ENCODE measurements around the gene MYO3B. TPM values are rescaled to one million over a fixed set of nuclear protein-coding genes. Genes with fewer than 3 reads are reported as not detected.

The MYO3B gene
- total RNA-seq, 2 donors from 2014 or later: 2.0 to 4.7 TPM

DNA sequence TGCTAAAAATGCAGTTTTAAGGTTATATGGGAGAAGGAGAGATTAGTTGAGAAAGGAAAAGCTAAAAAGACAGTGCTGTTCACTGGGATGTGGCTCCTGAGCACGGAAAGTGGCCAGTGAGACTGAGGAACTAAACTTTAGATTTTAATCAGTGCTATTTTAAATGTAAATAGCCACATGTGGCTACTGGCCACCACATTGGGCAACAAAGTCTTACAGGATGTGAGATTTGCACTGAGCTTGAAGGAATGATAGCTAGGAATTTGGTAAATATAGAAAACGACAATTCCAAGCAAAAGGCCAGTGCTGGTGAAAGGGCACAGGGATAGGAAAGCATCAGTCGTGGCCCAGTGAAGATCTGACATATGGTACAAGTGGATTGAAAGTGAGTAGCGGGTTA is 523.1 kb downstream of the MYO3B start:
- no peak for ATAC-seq
- no peaks in the 10 kb centered on the region for H3K36me3 ChIP-seq (replicated peaks in 1 of 2; ENCODE audit: insufficient read depth in 1 of 2, low read depth in 2 of 2)
- H3K4me3 ChIP-seq: no peak overlapping the region
- 75 to 85% methylated on average over 4 of the region's 4 CpGs for WGBS, 2 donors
- no peak for DNase-seq
- no peaks in the 10 kb centered on the region for H3K9me3 ChIP-seq
- H3K27ac ChIP-seq: no peak overlapping the region
- intact Hi-C loops (cut with DNase I): no loop called here
- TF ChIP-seq, protein P1, sequence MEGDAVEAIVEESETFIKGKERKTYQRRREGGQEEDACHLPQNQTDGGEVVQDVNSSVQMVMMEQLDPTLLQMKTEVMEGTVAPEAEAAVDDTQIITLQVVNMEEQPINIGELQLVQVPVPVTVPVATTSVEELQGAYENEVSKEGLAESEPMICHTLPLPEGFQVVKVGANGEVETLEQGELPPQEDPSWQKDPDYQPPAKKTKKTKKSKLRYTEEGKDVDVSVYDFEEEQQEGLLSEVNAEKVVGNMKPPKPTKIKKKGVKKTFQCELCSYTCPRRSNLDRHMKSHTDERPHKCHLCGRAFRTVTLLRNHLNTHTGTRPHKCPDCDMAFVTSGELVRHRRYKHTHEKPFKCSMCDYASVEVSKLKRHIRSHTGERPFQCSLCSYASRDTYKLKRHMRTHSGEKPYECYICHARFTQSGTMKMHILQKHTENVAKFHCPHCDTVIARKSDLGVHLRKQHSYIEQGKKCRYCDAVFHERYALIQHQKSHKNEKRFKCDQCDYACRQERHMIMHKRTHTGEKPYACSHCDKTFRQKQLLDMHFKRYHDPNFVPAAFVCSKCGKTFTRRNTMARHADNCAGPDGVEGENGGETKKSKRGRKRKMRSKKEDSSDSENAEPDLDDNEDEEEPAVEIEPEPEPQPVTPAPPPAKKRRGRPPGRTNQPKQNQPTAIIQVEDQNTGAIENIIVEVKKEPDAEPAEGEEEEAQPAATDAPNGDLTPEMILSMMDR (IDR thresholded peaks at IDR 0.05): no peak
- TF ChIP-seq POLR2A (IDR thresholded peaks at IDR 0.05): no peak
- no peaks in the 10 kb centered on the region for H3K27me3 ChIP-seq
- peaks cover 3% of the 10 kb centered on the region for H3K4me1 ChIP-seq

DNA sequence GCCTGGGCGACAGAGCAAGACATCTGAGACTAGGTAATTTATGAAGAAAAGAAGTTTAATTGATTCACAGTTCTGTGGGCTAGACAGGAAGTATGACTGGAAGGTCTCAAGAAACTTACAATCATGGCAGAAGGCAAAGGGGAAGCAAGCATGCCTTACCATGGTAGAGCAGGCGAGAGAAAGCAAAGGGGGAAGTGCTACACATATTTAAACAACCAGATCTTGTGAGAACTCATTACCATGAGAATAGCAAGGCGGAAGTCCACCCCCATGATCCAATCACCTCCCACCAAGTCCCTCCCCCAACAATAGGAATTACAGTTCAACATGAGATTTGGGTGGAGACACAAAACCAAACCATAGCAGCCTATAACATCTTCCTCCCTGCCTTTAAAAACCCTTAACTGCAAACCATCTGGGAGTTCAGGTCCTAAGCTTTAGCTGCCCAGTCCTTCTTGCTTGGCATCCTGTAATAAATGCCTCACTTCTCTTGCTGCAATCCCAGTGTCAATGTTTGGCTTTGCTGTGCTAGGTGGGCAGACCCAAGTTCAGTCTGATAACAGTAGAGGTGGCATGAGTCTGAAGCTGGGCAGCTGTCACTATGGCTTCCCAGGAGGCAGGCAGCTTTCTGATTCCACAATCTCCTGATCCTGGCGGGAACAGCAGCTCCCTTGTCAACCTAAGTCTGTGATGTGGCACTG is 526.0 kb downstream of the MYO3B start:
- no peak for DNase-seq
- 77 to 78% methylated on average over 4 of the region's 4 CpGs for WGBS, 2 donors
- H3K4me3 ChIP-seq: no peak overlapping the region
- H3K27me3 ChIP-seq: no peaks in the 10 kb centered on the region
- H3K4me1 ChIP-seq: no peaks in the 10 kb centered on the region
- ATAC-seq: no peak
- intact Hi-C loops (cut with DNase I): no loop called here
- no peak overlapping the region for H3K27ac ChIP-seq
- TF ChIP-seq POLR2A (IDR thresholded peaks at IDR 0.05): no peak
- TF ChIP-seq, protein P1 (IDR thresholded peaks at IDR 0.05): no peak
- H3K9me3 ChIP-seq: no peaks in the 10 kb centered on the region
- H3K36me3 ChIP-seq (replicated peaks in 1 of 2; ENCODE audit: insufficient read depth in 1 of 2, low read depth in 2 of 2): no peaks in the 10 kb centered on the region

Small RNAs within 50 kb of the gene (small RNA-seq; reads per million reads assigned to genes)
- not detected for gene RF02271

Measured in body of pancreas (tissue), 4 donors.